H9 (cell line): ENCODE measurements around the gene GALNT12. TPM values are rescaled to one million over a fixed set of nuclear protein-coding genes. Genes with fewer than 3 reads are reported as not detected.

ENCODE experiments used
- DNase-seq: peaks from one replicate; pipeline ENCODE4 v3.0.0-alpha.2; 2017
- H2AFZ ChIP-seq: one replicate; pipeline ENCODE4 v1.6.1; 2013; ENCODE audit warnings: mild to moderate bottlenecking, low read length, control low read depth, moderate library complexity
- H2AK5ac ChIP-seq: 2 replicates; pipeline ENCODE4 v1.6.1; 2013; ENCODE audit warnings: low read length, control low read depth, mixed read lengths; ENCODE audit not compliant: insufficient read length
- H2BK120ac ChIP-seq: one replicate; pipeline ENCODE4 v1.6.1; 2013; ENCODE audit warnings: low read depth, mild to moderate bottlenecking, low read length, control low read depth, inconsistent platforms; ENCODE audit not compliant: poor library complexity, severe bottlenecking
- H2BK12ac ChIP-seq: 2 replicates; pipeline ENCODE4 v1.6.1; 2013; ENCODE audit warnings: low read length, control low read depth, mixed read lengths, low read depth; ENCODE audit not compliant: insufficient read length
- H2BK15ac ChIP-seq: 2 replicates; pipeline ENCODE4 v1.6.1; 2013; ENCODE audit warnings: low read depth, low read length, control low read depth
- H2BK20ac ChIP-seq: one replicate; pipeline ENCODE4 v1.6.1; 2013; ENCODE audit warnings: low read depth, mild to moderate bottlenecking, low read length, control low read depth, inconsistent platforms; ENCODE audit not compliant: poor library complexity, severe bottlenecking
- H2BK5ac ChIP-seq: 2 replicates; pipeline ENCODE4 v1.6.1; 2013; ENCODE audit warnings: low read length, control low read depth, mixed read lengths; ENCODE audit not compliant: insufficient read length
- H3K14ac ChIP-seq: 2 replicates; pipeline ENCODE4 v1.6.1; 2013; ENCODE audit warnings: low read length, control low read depth; ENCODE audit not compliant: insufficient read depth
- H3K18ac ChIP-seq: 2 replicates; pipeline ENCODE4 v1.6.1; 2013; ENCODE audit warnings: low read depth, mild to moderate bottlenecking, mixed read lengths, low read length, control low read depth; ENCODE audit not compliant: insufficient read length
- H3K23ac ChIP-seq: 2 replicates; pipeline ENCODE4 v1.6.1; 2013; ENCODE audit warnings: low read length, control low read depth, mixed read lengths, low read depth; ENCODE audit not compliant: insufficient read length
- H3K23me2 ChIP-seq: 2 replicates; pipeline ENCODE4 v1.6.1; 2013; ENCODE audit warnings: low read depth, mild to moderate bottlenecking, mixed read lengths, low read length, control low read depth; ENCODE audit not compliant: insufficient read length, poor library complexity, severe bottlenecking
- H3K27ac ChIP-seq: 2 replicates; pipeline ENCODE4 v1.5.1; 2013; ENCODE audit warnings: low read length, control low read depth, mixed read lengths, low read depth; ENCODE audit not compliant: insufficient read length
- H3K27me3 ChIP-seq: 2 replicates; pipeline ENCODE4 v1.6.1; 2013; ENCODE audit warnings: low read length, control low read depth, inconsistent platforms; ENCODE audit not compliant: insufficient read depth
- H3K4ac ChIP-seq: 2 replicates; pipeline ENCODE4 v1.6.1; 2013; ENCODE audit warnings: low read depth, mild to moderate bottlenecking, control low read depth, inconsistent platforms, low read length, moderate library complexity
- H3K4me1 ChIP-seq: 2 replicates; pipeline ENCODE4 v1.6.1; 2013; ENCODE audit warnings: low read length, control low read depth, inconsistent platforms; ENCODE audit not compliant: insufficient read depth
- H3K4me2 ChIP-seq: 2 replicates; pipeline ENCODE4 v1.6.1; 2013; ENCODE audit warnings: low read length, control low read depth, mixed read lengths; ENCODE audit not compliant: insufficient read length, insufficient read depth
- H3K56ac ChIP-seq: 2 replicates; pipeline ENCODE4 v1.6.1; 2013; ENCODE audit warnings: low read depth, mild to moderate bottlenecking, mixed read lengths, low read length, control low read depth; ENCODE audit not compliant: insufficient read length
- H3K79me1 ChIP-seq: 2 replicates; pipeline ENCODE4 v1.6.1; 2013; ENCODE audit warnings: low read depth, mild to moderate bottlenecking, moderate library complexity, low read length, control low read depth, inconsistent platforms; ENCODE audit not compliant: insufficient read depth, poor library complexity, severe bottlenecking
- H3K79me2 ChIP-seq: 2 replicates; pipeline ENCODE4 v1.6.1; 2013; ENCODE audit warnings: low read length, control low read depth, inconsistent platforms; ENCODE audit not compliant: insufficient read depth
- H3K9ac ChIP-seq: 2 replicates; pipeline ENCODE4 v1.6.1; 2013; ENCODE audit warnings: low read length, control low read depth, mixed read lengths; ENCODE audit not compliant: insufficient read length; ENCODE audit errors: extremely low read depth
- H3K9me3 ChIP-seq: one replicate; pipeline ENCODE4 v1.6.1; 2013; ENCODE audit warnings: low read depth, low read length, inconsistent platforms; ENCODE audit not compliant: control insufficient read depth
- H3T11ph ChIP-seq: one replicate; pipeline ENCODE4 v1.6.1; 2013; ENCODE audit warnings: mild to moderate bottlenecking, low read length, control low read depth, inconsistent platforms
- H4K20me1 ChIP-seq: one replicate; pipeline ENCODE4 v1.6.1; 2013; ENCODE audit not compliant: control insufficient read depth, insufficient read length, insufficient read depth
- H4K5ac ChIP-seq: 2 replicates; pipeline ENCODE4 v1.6.1; 2013; ENCODE audit warnings: low read depth, mild to moderate bottlenecking, mixed read lengths, low read length, control low read depth; ENCODE audit not compliant: insufficient read length
- H4K8ac ChIP-seq: replicated peaks from 2 replicates; pipeline ENCODE4 v1.6.1; 2013; ENCODE audit warnings: low read length, control low read depth, mixed read lengths, low read depth; ENCODE audit not compliant: insufficient read length
- H4K91ac ChIP-seq: 2 replicates; pipeline ENCODE4 v1.6.1; 2013; ENCODE audit warnings: low read depth, mild to moderate bottlenecking, moderate library complexity, mixed read lengths, low read length, control low read depth; ENCODE audit not compliant: insufficient read length
- H3K27ac Mint-ChIP-seq, 3 experiments: 2 replicates in 2 of 3; 3 replicates in 1 of 3; pipeline ENCODE4 v1.8.0; 2020 to 2021; ENCODE audit warnings: mixed read lengths in 3 of 3, mild to moderate bottlenecking in 1 of 3, moderate library complexity in 1 of 3
- H3K27me3 Mint-ChIP-seq: 2 replicates; pipeline ENCODE4 v1.8.0; 2021; ENCODE audit warnings: low read depth, mild to moderate bottlenecking, moderate library complexity, mixed read lengths
- H3K36me3 Mint-ChIP-seq, 3 experiments: 2 replicates in 2 of 3; 3 replicates in 1 of 3; pipeline ENCODE4 v1.8.0; 2020 to 2021; ENCODE audit warnings: low read depth in 3 of 3, mixed read lengths in 3 of 3; ENCODE audit not compliant: insufficient read depth in 1 of 3
- H3K4me1 Mint-ChIP-seq, 2 experiments: 2 replicates each; pipeline ENCODE4 v1.8.0; 2020; ENCODE audit warnings: mixed read lengths in 2 of 2
- H3K4me3 Mint-ChIP-seq, 2 experiments: 2 replicates in 1 of 2; 3 replicates in 1 of 2; pipeline ENCODE4 v1.8.0; 2020 to 2021; ENCODE audit warnings: mild to moderate bottlenecking in 2 of 2, mixed read lengths in 2 of 2, moderate library complexity in 1 of 2
- H3K9me3 Mint-ChIP-seq, 2 experiments: 2 replicates in 1 of 2; 3 replicates in 1 of 2; pipeline ENCODE4 v1.8.0; 2020; ENCODE audit warnings: mild to moderate bottlenecking in 2 of 2, mixed read lengths in 2 of 2, moderate library complexity in 1 of 2
- CTCF ChIP-seq: fragments of 200-600 bp; sonication (generic); conservative IDR thresholded peaks from 3 replicates; pipeline ENCODE4 v1.8.0; 2021; ENCODE audit warnings: antibody characterized with exemption, mild to moderate bottlenecking
- WGBS: extraction: QIAGEN DNeasy Blood & Tissue Kit; methylation state at CpG from one replicate; pipeline ENCODE4 v1.1.7; 2013; ENCODE audit warnings: missing lambda C conversion rate, low lambda C conversion rate, mixed read lengths; ENCODE audit not compliant: insufficient read length; ENCODE audit errors: extremely low coverage; 5-methylcytosine and 5-hydroxymethylcytosine counted together
- total RNA-seq: library from RNA; stranded (reverse); gene quantifications from 2 replicates; pipeline ENCODE4 v1.2.1, GENCODE V29; 2021

Gene GALNT12
- total RNA-seq, 1 experiment from 2014 or later: 18.0 TPM

DNA sequence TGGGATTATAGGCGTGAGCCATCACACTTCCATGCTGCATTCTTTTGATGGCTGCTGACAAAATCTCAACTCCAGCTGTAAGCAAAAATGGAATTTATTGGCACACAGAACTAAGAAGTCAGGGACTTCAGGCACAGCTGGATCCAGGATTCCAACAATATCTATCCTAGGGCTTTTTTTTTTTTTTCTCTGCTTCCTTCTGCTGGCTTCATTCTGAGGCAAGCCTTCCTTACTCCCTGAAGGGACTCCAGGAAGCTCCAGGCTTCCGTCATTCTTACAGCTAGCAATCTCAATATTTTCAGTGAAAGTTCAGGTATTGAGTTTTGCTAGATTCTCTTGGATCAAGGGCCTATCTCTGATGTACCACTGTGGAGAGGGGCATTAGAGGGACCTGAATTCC is 66.1 kb downstream of the GALNT12 start:
- Histone ChIP-seq H3K4me2 (no peak overlapping the region), H2BK15ac (no peak overlapping the region), H4K20me1 (no peaks in the 10 kb centered on the region), H2BK12ac (no peak overlapping the region), H3K18ac (no peak overlapping the region), H2BK5ac (no peak overlapping the region), H2BK20ac (no peak overlapping the region), H2AK5ac (no peak overlapping the region), H3K79me1 (no peaks in the 10 kb centered on the region), H2AFZ (no peak overlapping the region), H3K4ac (no peak overlapping the region), H3K9me3 (no peaks in the 10 kb centered on the region), H3K27me3 (no peaks in the 10 kb centered on the region), H4K91ac (no peak overlapping the region), H3K9ac (no peak overlapping the region), H3K56ac (no peak overlapping the region), H4K8ac (no peak overlapping the region), H3T11ph (no peak overlapping the region), H3K23ac (no peak overlapping the region), H3K27ac (no peak overlapping the region), H2BK120ac (no peak overlapping the region), H3K14ac (no peak overlapping the region), H3K23me2 (no peaks in the 10 kb centered on the region), H3K79me2 (no peaks in the 10 kb centered on the region), H3K4me1 (no peaks in the 10 kb centered on the region), H4K5ac (no peak overlapping the region)
- Mint-ChIP-seq H3K4me3 (no peak overlapping the region), H3K4me1 (no peaks in the 10 kb centered on the region), H3K27me3 (peaks cover 31% of the 10 kb centered on the region), H3K9me3 (peaks cover 0 to 5% of the 10 kb centered on the region in 2 experiments; a peak in 4 of 5 replicates), H3K27ac (no peak overlapping the region; a peak in 1 of 7 replicates), H3K36me3 (no peaks in the 10 kb centered on the region)
- no peak for DNase-seq
- TF ChIP-seq CTCF: no peak
- WGBS: no CpG with 5 or more reads among the region's 2 CpGs
